GM12875 (cell line): Measurements from ENCODE around the gene TLR6.
"Not testable (repeated sequence)": the region's sequence is repeated elsewhere in the genome, so short reads cannot be mapped to it uniquely, and the experiment has no call there.

Experiments used
- H3K4me3 ChIP-seq: one replicate; pipeline ENCODE4 v1.5.1; 2011; ENCODE audit warnings: low read depth, low read length, control low read depth
- CTCF ChIP-seq: IDR thresholded peaks from 2 replicates; pipeline ENCODE4 v1.5.1; 2011; ENCODE audit warnings: low read depth, mild to moderate bottlenecking, control low read depth, inconsistent platforms, low read length, moderate library complexity, borderline replicate concordance; ENCODE audit not compliant: insufficient read depth

Gene TLR6

GRCh38 chr4:38781854-38782261, 74.8 kb downstream of the TLR6 start:
- H3K4me3 ChIP-seq, result peak overlapping the region; percentile 64
- TF ChIP-seq CTCF, result no peak

GRCh38 chr4:38780833-38781484, 75.7 kb downstream of the TLR6 start:
- H3K4me3 ChIP-seq, result peak overlapping the region; percentile 64

GRCh38 chr4:38779790-38780189, 76.8 kb downstream of the TLR6 start:
- H3K4me3 ChIP-seq, result peak overlapping the region; percentile 64

More at GRCh38 chr4:38780833-38781484, 75.7 kb downstream of the TLR6 start:
- TF ChIP-seq CTCF, result no peak

GRCh38 chr4:38777925-38778324, 78.7 kb downstream of the TLR6 start:
- H3K4me3 ChIP-seq, result not testable (repeated sequence)

More at GRCh38 chr4:38779790-38780189, 76.8 kb downstream of the TLR6 start:
- TF ChIP-seq CTCF, result no peak

GRCh38 chr4:38775326-38775725, 81.3 kb downstream of the TLR6 start:
- H3K4me3 ChIP-seq, result no peak overlapping the region
- no peak for TF ChIP-seq CTCF

- H3K4me3 ChIP-seq, result no peak overlapping the region
- no peak for TF ChIP-seq CTCF
Observed at GRCh38 chr4:38774181-38774955, 82.2 kb downstream of the TLR6 start.
